ENCODE results near the gene ADAM15.

Gene ADAM15

GRCh38 chr1:155002464-155003226, 48.5 kb upstream of the ADAM15 start, which contains the start of gene ZBTB7B:
Gene ZBTB7B, plus strand, starts transcription at chr1:155002802. Its CDS starts 11,859 bp downstream, at chr1:155014661.
- no peak for TF ChIP-seq CTCF (IDR thresholded peaks at IDR 0.05; ENCODE audit: poor library complexity, severe bottlenecking)
- H3K9me3 ChIP-seq (ENCODE audit: severe bottlenecking): no peaks in the 10 kb centered on the region
- peaks cover 38% of the 10 kb centered on the region for H3K4me1 ChIP-seq (ENCODE audit: insufficient read depth, poor library complexity, severe bottlenecking)
- ATAC-seq (ENCODE audit: low read depth) (peak; percentile 2), DNase-seq (ENCODE audit: low spot score) (peak; percentile 72)
- H3K27me3 ChIP-seq (ENCODE audit: insufficient read depth, poor library complexity, severe bottlenecking): no peaks in the 10 kb centered on the region
- H3K27ac ChIP-seq (ENCODE audit: poor library complexity, severe bottlenecking): peak within 1 kb of the TSS; percentile 96
- H3K4me3 ChIP-seq (ENCODE audit: severe bottlenecking): peak within 1 kb of the TSS; percentile 93
- H3K36me3 ChIP-seq (ENCODE audit: low read depth): peaks cover 25% of the 10 kb centered on the region

- Histone ChIP-seq H3K4me1 (ENCODE audit: insufficient read depth, poor library complexity, severe bottlenecking) (peaks cover 45% of the 10 kb centered on the region), H3K36me3 (ENCODE audit: low read depth) (peaks cover 30% of the 10 kb centered on the region), H3K9me3 (ENCODE audit: severe bottlenecking) (no peaks in the 10 kb centered on the region), H3K27me3 (ENCODE audit: insufficient read depth, poor library complexity, severe bottlenecking) (no peaks in the 10 kb centered on the region), H3K4me3 (ENCODE audit: severe bottlenecking) (peak overlapping the region; percentile 93), H3K27ac (ENCODE audit: poor library complexity, severe bottlenecking) (peak overlapping the region; percentile 96)
- no peak for TF ChIP-seq CTCF (IDR thresholded peaks at IDR 0.05; ENCODE audit: poor library complexity, severe bottlenecking)
- DNase-seq (ENCODE audit: low spot score) (peak; percentile 70), ATAC-seq (ENCODE audit: low read depth) (no peak)
Measured at GRCh38 chr1:155003227-155003765, 47.8 kb upstream of the ADAM15 start.

GRCh38 chr1:155003766-155004351, 47.3 kb upstream of the ADAM15 start:
- H3K4me3 ChIP-seq (ENCODE audit: severe bottlenecking): peak overlapping the region; percentile 93
- no peak for TF ChIP-seq CTCF (IDR thresholded peaks at IDR 0.05; ENCODE audit: poor library complexity, severe bottlenecking)
- peak; percentile 3; the same call in 1 of the 3 replicates for ATAC-seq (ENCODE audit: low read depth)
- H3K4me1 ChIP-seq (ENCODE audit: insufficient read depth, poor library complexity, severe bottlenecking): peaks cover 48% of the 10 kb centered on the region
- peaks cover 36% of the 10 kb centered on the region for H3K36me3 ChIP-seq (ENCODE audit: low read depth)
- peak overlapping the region; percentile 96 for H3K27ac ChIP-seq (ENCODE audit: poor library complexity, severe bottlenecking)
- H3K27me3 ChIP-seq (ENCODE audit: insufficient read depth, poor library complexity, severe bottlenecking): no peaks in the 10 kb centered on the region
- DNase-seq (ENCODE audit: low spot score): peak; percentile 78
- H3K9me3 ChIP-seq (ENCODE audit: severe bottlenecking): no peaks in the 10 kb centered on the region

- Histone ChIP-seq H3K36me3 (ENCODE audit: low read depth) (peaks cover 38% of the 10 kb centered on the region), H3K27ac (ENCODE audit: poor library complexity, severe bottlenecking) (peak overlapping the region; percentile 96), H3K4me3 (ENCODE audit: severe bottlenecking) (peak overlapping the region; percentile 93), H3K9me3 (ENCODE audit: severe bottlenecking) (no peaks in the 10 kb centered on the region), H3K4me1 (ENCODE audit: insufficient read depth, poor library complexity, severe bottlenecking) (peaks cover 48% of the 10 kb centered on the region), H3K27me3 (ENCODE audit: insufficient read depth, poor library complexity, severe bottlenecking) (no peaks in the 10 kb centered on the region)
- DNase-seq (ENCODE audit: low spot score) (peak; percentile 46), ATAC-seq (ENCODE audit: low read depth) (no peak)
- no peak for TF ChIP-seq CTCF (IDR thresholded peaks at IDR 0.05; ENCODE audit: poor library complexity, severe bottlenecking)
Measured at GRCh38 chr1:155004352-155005075, 46.6 kb upstream of the ADAM15 start.
